ENCODE data around the gene RXFP2.
A peak's percentile ranks its signal among the peaks of the same experiment; 100 is the strongest.

Gene RXFP2

GRCh38 chr13:31739226-31739625, at the start of gene RXFP2:
RXFP2 (plus strand) TSS chr13:31739526; CDS start chr13:31739613, 87 bp downstream.
- no peak for DNase-seq (ENCODE audit: low read depth)
- H3K4me3 ChIP-seq (ENCODE audit: low read length), result no peak within 1 kb of the TSS
- TF ChIP-seq CTCF (conservative IDR thresholded peaks at IDR 0.05; ENCODE audit: low read length), result no peak

- no peak overlapping the region for H3K4me3 ChIP-seq (ENCODE audit: low read length)
- DNase-seq (ENCODE audit: low read depth), result peak; percentile 24
- no peak for TF ChIP-seq CTCF (conservative IDR thresholded peaks at IDR 0.05; ENCODE audit: low read length)
Measured at GRCh38 chr13:31697290-31697689, 42.0 kb upstream of the RXFP2 start.

- DNase-seq (ENCODE audit: low read depth), result no peak
- no peak overlapping the region for H3K4me3 ChIP-seq (ENCODE audit: low read length)
- TF ChIP-seq CTCF (conservative IDR thresholded peaks at IDR 0.05; ENCODE audit: low read length), result peak; percentile 24; the same call in 1 of the 2 replicates
Measured at GRCh38 chr13:31699650-31700049, 39.7 kb upstream of the RXFP2 start.

- TF ChIP-seq CTCF (conservative IDR thresholded peaks at IDR 0.05; ENCODE audit: low read length), result no peak
- no peak overlapping the region for H3K4me3 ChIP-seq (ENCODE audit: low read length)
- DNase-seq (ENCODE audit: low read depth), result no peak
Measured at GRCh38 chr13:31703780-31704179, 35.5 kb upstream of the RXFP2 start.

GRCh38 chr13:31706105-31706504, 33.2 kb upstream of the RXFP2 start:
- no peak overlapping the region for H3K4me3 ChIP-seq (ENCODE audit: low read length)
- no peak for DNase-seq (ENCODE audit: low read depth)
- no peak for TF ChIP-seq CTCF (conservative IDR thresholded peaks at IDR 0.05; ENCODE audit: low read length)

GRCh38 chr13:31717583-31717982, 21.7 kb upstream of the RXFP2 start:
- no peak for DNase-seq (ENCODE audit: low read depth)
- no peak overlapping the region for H3K4me3 ChIP-seq (ENCODE audit: low read length)
- no peak for TF ChIP-seq CTCF (conservative IDR thresholded peaks at IDR 0.05; ENCODE audit: low read length)

- TF ChIP-seq CTCF (conservative IDR thresholded peaks at IDR 0.05; ENCODE audit: low read length), result no peak
- DNase-seq (ENCODE audit: low read depth), result no peak
- H3K4me3 ChIP-seq (ENCODE audit: low read length), result no peak overlapping the region
Measured at GRCh38 chr13:31719214-31719613, 20.1 kb upstream of the RXFP2 start.

All from AG10803 (cell line).